ENCODE data around the gene RASA1. TPM values are rescaled to one million over a fixed set of nuclear protein-coding genes. Genes with fewer than 3 reads are reported as not detected.

Gene RASA1
- polyA plus RNA-seq, 1 experiment: 19.8 TPM

DNA sequence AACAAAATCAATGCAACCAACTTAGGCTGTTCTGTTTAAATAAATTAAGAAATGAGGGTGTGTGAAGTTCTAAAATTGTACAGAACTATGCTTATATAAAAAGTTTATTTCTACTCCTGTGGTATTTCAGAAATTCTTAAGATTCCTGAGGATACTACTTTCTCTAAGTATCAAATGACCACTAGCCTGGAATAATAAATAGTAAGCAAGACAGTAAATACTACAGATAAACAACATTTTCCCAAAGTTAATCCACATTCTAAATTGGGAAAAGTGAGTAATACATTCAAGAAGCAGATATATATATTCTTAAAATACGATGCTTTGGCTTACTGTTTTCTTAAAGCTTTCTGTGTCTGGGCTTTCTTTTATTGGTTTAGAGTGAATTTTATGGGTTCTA is 115.5 kb downstream of the RASA1 start:
- peaks cover 2% of the 10 kb centered on the region for H3K36me3 ChIP-seq (ENCODE audit: control insufficient read depth, insufficient read depth, low read length)
- no peaks in the 10 kb centered on the region for H3K27me3 ChIP-seq (ENCODE audit: control insufficient read depth, insufficient read depth, low read length)
- POLR2A ChIA-PET: no interaction called here
- TF ChIP-seq, protein P1, sequence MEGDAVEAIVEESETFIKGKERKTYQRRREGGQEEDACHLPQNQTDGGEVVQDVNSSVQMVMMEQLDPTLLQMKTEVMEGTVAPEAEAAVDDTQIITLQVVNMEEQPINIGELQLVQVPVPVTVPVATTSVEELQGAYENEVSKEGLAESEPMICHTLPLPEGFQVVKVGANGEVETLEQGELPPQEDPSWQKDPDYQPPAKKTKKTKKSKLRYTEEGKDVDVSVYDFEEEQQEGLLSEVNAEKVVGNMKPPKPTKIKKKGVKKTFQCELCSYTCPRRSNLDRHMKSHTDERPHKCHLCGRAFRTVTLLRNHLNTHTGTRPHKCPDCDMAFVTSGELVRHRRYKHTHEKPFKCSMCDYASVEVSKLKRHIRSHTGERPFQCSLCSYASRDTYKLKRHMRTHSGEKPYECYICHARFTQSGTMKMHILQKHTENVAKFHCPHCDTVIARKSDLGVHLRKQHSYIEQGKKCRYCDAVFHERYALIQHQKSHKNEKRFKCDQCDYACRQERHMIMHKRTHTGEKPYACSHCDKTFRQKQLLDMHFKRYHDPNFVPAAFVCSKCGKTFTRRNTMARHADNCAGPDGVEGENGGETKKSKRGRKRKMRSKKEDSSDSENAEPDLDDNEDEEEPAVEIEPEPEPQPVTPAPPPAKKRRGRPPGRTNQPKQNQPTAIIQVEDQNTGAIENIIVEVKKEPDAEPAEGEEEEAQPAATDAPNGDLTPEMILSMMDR (IDR thresholded peaks at IDR 0.05; ENCODE audit: insufficient read depth, low read depth, low read length): no peak
- peak; percentile 38 for DNase-seq (ENCODE audit: low read depth)
- CTCF ChIA-PET: interaction anchor here (1.7 kb wide), 1 partner anchor 313 kb away, joined by 3 read pairs; no protein-coding TSS in a partner anchor
- H3K4me3 ChIP-seq (ENCODE audit: low read depth, low read length): no peak overlapping the region

DNA sequence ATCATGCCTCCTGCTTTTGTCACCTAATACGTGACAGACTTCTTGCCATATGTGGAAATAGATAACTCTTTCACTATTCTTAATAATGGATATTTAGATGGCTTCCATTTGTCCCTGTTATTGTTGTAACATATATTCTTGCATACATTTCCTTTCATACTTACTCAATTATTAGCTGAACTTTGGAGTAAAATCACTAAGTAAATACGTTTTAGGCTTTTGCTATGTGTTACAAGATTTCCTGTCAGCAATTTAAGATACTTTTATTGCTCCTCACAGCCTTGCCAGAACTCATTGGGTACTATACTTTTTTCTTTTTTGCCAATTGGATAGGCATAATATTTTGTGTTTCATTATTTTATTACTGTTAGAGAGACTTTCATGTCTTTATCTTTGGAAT is 118.1 kb downstream of the RASA1 start:
- ChIA-PET POLR2A (no interaction called here), CTCF (no interaction called here)
- Histone ChIP-seq H3K27me3 (ENCODE audit: control insufficient read depth, insufficient read depth, low read length) (no peaks in the 10 kb centered on the region), H3K36me3 (ENCODE audit: control insufficient read depth, insufficient read depth, low read length) (peaks cover 4% of the 10 kb centered on the region), H3K4me3 (ENCODE audit: low read depth, low read length) (no peak overlapping the region)
- DNase-seq (ENCODE audit: low read depth): no peak
- TF ChIP-seq, protein P1 (IDR thresholded peaks at IDR 0.05; ENCODE audit: insufficient read depth, low read depth, low read length): no peak

DNA sequence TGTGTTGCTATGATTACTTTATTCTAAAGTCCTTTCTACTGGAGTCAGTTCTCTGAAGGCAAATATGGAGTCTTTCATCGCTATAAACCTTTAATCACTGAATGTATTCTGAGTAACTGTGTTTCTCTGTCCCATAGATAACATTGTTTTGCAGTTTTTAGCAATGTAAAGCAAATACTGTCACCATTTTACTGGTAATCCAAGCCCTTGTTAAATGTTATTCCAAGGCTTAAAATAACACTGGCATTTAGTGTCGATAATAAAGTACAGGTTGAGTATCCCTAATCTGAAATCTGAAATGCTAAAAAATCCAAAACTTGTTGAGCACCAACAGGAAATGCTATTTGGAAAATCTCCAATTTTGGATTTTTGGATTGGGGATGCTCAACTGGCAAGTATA is 120.4 kb downstream of the RASA1 start:
- DNase-seq (ENCODE audit: low read depth): no peak
- Histone ChIP-seq H3K27me3 (ENCODE audit: control insufficient read depth, insufficient read depth, low read length) (no peaks in the 10 kb centered on the region), H3K36me3 (ENCODE audit: control insufficient read depth, insufficient read depth, low read length) (peaks cover 6% of the 10 kb centered on the region), H3K4me3 (ENCODE audit: low read depth, low read length) (no peak overlapping the region)
- ChIA-PET CTCF (interaction anchor here (1.4 to 2.0 kb wide), 2 partner anchors 12 to 15 kb away, joined by 3 to 5 read pairs; no protein-coding TSS in a partner anchor), POLR2A (no interaction called here)
- TF ChIP-seq, protein P1 (IDR thresholded peaks at IDR 0.05; ENCODE audit: insufficient read depth, low read depth, low read length): no peak

DNA sequence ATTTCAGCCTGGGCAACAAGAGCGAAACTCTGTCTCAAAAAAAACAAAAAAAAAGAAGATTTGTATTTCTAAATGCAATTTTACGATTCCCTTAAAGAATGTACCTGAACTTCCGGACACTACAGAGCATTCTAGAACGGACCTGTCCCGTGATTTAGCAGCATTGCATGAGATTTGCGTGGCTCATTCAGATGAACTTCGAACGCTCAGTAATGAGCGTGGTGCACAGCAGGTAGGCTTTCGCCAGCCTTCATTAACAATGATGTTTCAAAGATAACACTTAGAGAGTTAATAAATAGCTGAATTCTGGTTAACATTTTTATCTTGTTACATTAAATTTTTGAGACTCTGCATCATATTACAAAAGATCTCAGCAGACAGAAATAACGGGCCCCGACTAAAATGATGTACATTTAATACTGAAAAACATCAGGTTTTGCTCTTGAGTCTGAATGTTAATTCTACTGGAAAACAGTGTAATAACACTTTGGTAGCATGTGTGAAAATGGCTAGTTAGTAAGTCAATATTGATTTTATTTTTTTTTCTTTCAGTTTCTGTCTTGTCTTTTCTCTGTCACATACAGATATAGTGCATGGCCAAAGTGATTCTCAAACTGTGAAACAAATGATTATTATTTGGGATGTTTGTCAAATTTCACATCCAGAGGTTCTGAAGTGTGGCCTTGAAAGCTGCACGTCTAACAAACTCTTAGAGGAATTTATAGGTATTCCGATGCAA is 121.8 kb downstream of the RASA1 start:
- H3K27me3 ChIP-seq (ENCODE audit: control insufficient read depth, insufficient read depth, low read length): no peaks in the 10 kb centered on the region
- TF ChIP-seq, protein P1 (IDR thresholded peaks at IDR 0.05; ENCODE audit: insufficient read depth, low read depth, low read length): no peak
- POLR2A ChIA-PET: no interaction called here
- CTCF ChIA-PET: interaction anchor here (0.7 to 1.2 kb wide), 4 partner anchors 9 to 319 kb away, joined by 3 read pairs; no protein-coding TSS in a partner anchor
- no peak overlapping the region for H3K4me3 ChIP-seq (ENCODE audit: low read depth, low read length)
- peaks cover 6% of the 10 kb centered on the region for H3K36me3 ChIP-seq (ENCODE audit: control insufficient read depth, insufficient read depth, low read length)
- DNase-seq (ENCODE audit: low read depth): no peak

DNA sequence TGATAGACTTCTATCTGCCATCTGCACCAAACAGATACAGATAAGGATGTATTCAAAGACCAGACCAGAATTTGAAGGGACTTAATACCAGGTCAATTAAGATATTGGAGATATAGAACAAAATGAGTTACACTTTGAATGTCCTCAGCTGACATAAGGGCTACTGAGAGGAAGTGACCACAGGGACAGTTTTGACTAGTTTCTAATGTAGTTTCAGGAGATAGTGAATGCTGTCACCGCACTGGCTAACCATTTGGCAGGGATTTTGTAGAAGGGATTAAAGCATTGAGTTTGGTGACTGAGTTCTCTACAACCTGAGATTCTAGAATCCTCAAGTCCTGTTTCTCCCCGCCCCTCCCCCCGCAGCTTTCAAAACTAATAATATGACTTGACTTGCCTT is 122.4 kb downstream of the RASA1 start:
- POLR2A ChIA-PET: no interaction called here
- Histone ChIP-seq H3K4me3 (ENCODE audit: low read depth, low read length) (no peak overlapping the region), H3K27me3 (ENCODE audit: control insufficient read depth, insufficient read depth, low read length) (no peaks in the 10 kb centered on the region), H3K36me3 (ENCODE audit: control insufficient read depth, insufficient read depth, low read length) (peaks cover 6% of the 10 kb centered on the region)
- DNase-seq (ENCODE audit: low read depth): no peak
- CTCF ChIA-PET: interaction anchor here (0.6 to 1.2 kb wide), 6 partner anchors 9 to 422 kb away, joined by 3 to 4 read pairs (median 3); no protein-coding TSS in a partner anchor
- TF ChIP-seq, protein P1 (IDR thresholded peaks at IDR 0.05; ENCODE audit: insufficient read depth, low read depth, low read length): no peak
